HG02870 (cell line): ENCODE measurements around the gene MAML3.

Experiments
- ATAC-seq: cut with Tn5 transposase; IDR thresholded peaks from one replicate; pipeline ENCODE4 v1.9.1; 2021; ENCODE audit warnings: mild to moderate bottlenecking, moderate library complexity; ENCODE audit not compliant: unreplicated experiment

MAML3 gene

GRCh38 chr4:139823746-139824145 is 330.2 kb downstream of the MAML3 start:
- ATAC-seq: no peak

GRCh38 chr4:139823345-139823744 is 330.6 kb downstream of the MAML3 start:
- no peak for ATAC-seq

- ATAC-seq: no peak
Observed at GRCh38 chr4:139822391-139822790, 331.6 kb downstream of the MAML3 start.

GRCh38 chr4:139819082-139819481 is 334.9 kb downstream of the MAML3 start:
- no peak for ATAC-seq

- no peak for ATAC-seq
Observed at GRCh38 chr4:139817657-139818452, 336.1 kb downstream of the MAML3 start.

- no peak for ATAC-seq
Observed at GRCh38 chr4:139816856-139817255, 337.1 kb downstream of the MAML3 start.

GRCh38 chr4:139815778-139816601 is 338.0 kb downstream of the MAML3 start:
- no peak for ATAC-seq

GRCh38 chr4:139814323-139815015 is 339.5 kb downstream of the MAML3 start:
- no peak for ATAC-seq

- ATAC-seq: no peak
Observed at GRCh38 chr4:139813881-139814280, 340.1 kb downstream of the MAML3 start.

- ATAC-seq: no peak
Observed at GRCh38 chr4:139810710-139811109, 343.3 kb downstream of the MAML3 start.

GRCh38 chr4:139809757-139810140 is 344.2 kb downstream of the MAML3 start:
- no peak for ATAC-seq

- ATAC-seq: no peak
Observed at GRCh38 chr4:139808808-139809756, 344.9 kb downstream of the MAML3 start.

- no peak for ATAC-seq
Observed at GRCh38 chr4:139808381-139808807, 345.6 kb downstream of the MAML3 start.

- no peak for ATAC-seq
Observed at GRCh38 chr4:139807483-139807882, 346.5 kb downstream of the MAML3 start.

GRCh38 chr4:139806929-139807328 is 347.1 kb downstream of the MAML3 start:
- ATAC-seq: no peak

GRCh38 chr4:139802931-139803330 is 351.1 kb downstream of the MAML3 start:
- ATAC-seq: no peak

GRCh38 chr4:139802488-139802887 is 351.5 kb downstream of the MAML3 start:
- ATAC-seq: no peak

GRCh38 chr4:139801895-139802294 is 352.1 kb downstream of the MAML3 start:
- no peak for ATAC-seq

GRCh38 chr4:139800082-139800481 is 353.9 kb downstream of the MAML3 start:
- no peak for ATAC-seq

- ATAC-seq: no peak
Observed at GRCh38 chr4:139799615-139800014, 354.4 kb downstream of the MAML3 start.
